ENCODE results near the gene POLR3GL.

The POLR3GL gene

GRCh38 chr1:145985129-145985501 is 20.6 kb downstream of the POLR3GL start:
- H3K9me3 Mint-ChIP-seq, result no peaks in the 10 kb centered on the region
- H3K27me3 Mint-ChIP-seq (ENCODE audit: low read depth), result no peaks in the 10 kb centered on the region
- H3K4me3 Mint-ChIP-seq, result peak overlapping the region in 1 of 3 experiments; percentile 64
- H3K27ac Mint-ChIP-seq, result peak overlapping the region; percentile 38 to 87 (median 82)
- H3K4me1 Mint-ChIP-seq, result peaks cover 54% of the 10 kb centered on the region
- TF ChIP-seq CTCF (IDR thresholded peaks at IDR 0.05; ENCODE audit: unreplicated experiment in 3 of 3), result no peak
- H3K36me3 Mint-ChIP-seq (ENCODE audit: low read depth), result no peaks in the 10 kb centered on the region

- Mint-ChIP-seq H3K27ac (peak overlapping the region; percentile 38 to 88 (median 82)), H3K4me3 (peak overlapping the region in 1 of 3 experiments; percentile 64), H3K9me3 (no peaks in the 10 kb centered on the region), H3K36me3 (ENCODE audit: low read depth) (peaks cover 4% of the 10 kb centered on the region), H3K27me3 (ENCODE audit: low read depth) (no peaks in the 10 kb centered on the region), H3K4me1 (peaks cover 59% of the 10 kb centered on the region)
- TF ChIP-seq CTCF (IDR thresholded peaks at IDR 0.05; ENCODE audit: unreplicated experiment in 3 of 3), result no peak
These were observed 21.3 kb downstream of the POLR3GL start for GRCh38 chr1:145985502-145986439.

- no peak overlapping the region for H3K4me3 Mint-ChIP-seq
- no peak for TF ChIP-seq CTCF (IDR thresholded peaks at IDR 0.05; ENCODE audit: unreplicated experiment in 3 of 3)
- H3K27me3 Mint-ChIP-seq (ENCODE audit: low read depth), result no peaks in the 10 kb centered on the region
- no peaks in the 10 kb centered on the region for H3K9me3 Mint-ChIP-seq
- H3K27ac Mint-ChIP-seq, result peak overlapping the region in 1 of 3 experiments; percentile 82
- H3K4me1 Mint-ChIP-seq, result peaks cover 63% of the 10 kb centered on the region
- H3K36me3 Mint-ChIP-seq (ENCODE audit: low read depth), result peaks cover 9% of the 10 kb centered on the region
These were observed 22.1 kb downstream of the POLR3GL start for GRCh38 chr1:145986551-145986950.

GRCh38 chr1:145987926-145988325 is 23.4 kb downstream of the POLR3GL start:
- peaks cover 23% of the 10 kb centered on the region for H3K36me3 Mint-ChIP-seq (ENCODE audit: low read depth)
- TF ChIP-seq CTCF (IDR thresholded peaks at IDR 0.05; ENCODE audit: unreplicated experiment in 3 of 3), result no peak
- H3K27me3 Mint-ChIP-seq (ENCODE audit: low read depth), result no peaks in the 10 kb centered on the region
- H3K4me3 Mint-ChIP-seq, result no peak overlapping the region
- peak overlapping the region in 2 of 3 experiments; percentile 73 to 76 for H3K27ac Mint-ChIP-seq
- H3K4me1 Mint-ChIP-seq, result peaks cover 64% of the 10 kb centered on the region
- no peaks in the 10 kb centered on the region for H3K9me3 Mint-ChIP-seq

GRCh38 chr1:145988773-145989172 is 24.3 kb downstream of the POLR3GL start:
- peaks cover 31% of the 10 kb centered on the region for H3K36me3 Mint-ChIP-seq (ENCODE audit: low read depth)
- no peaks in the 10 kb centered on the region for H3K27me3 Mint-ChIP-seq (ENCODE audit: low read depth)
- peak overlapping the region in 2 of 3 experiments; percentile 3 to 19 for H3K4me3 Mint-ChIP-seq
- H3K4me1 Mint-ChIP-seq, result peaks cover 64% of the 10 kb centered on the region
- H3K9me3 Mint-ChIP-seq, result no peaks in the 10 kb centered on the region
- no peak for TF ChIP-seq CTCF (IDR thresholded peaks at IDR 0.05; ENCODE audit: unreplicated experiment in 3 of 3)
- H3K27ac Mint-ChIP-seq, result peak overlapping the region; percentile 11 to 61 (median 29)
